Kidney epithelial cell (primary cell): ENCODE results near the gene PPP2R5C. TPM values are rescaled to one million over a fixed set of nuclear protein-coding genes. Genes with fewer than 3 reads are reported as not detected.
"Not testable (repeated sequence)": the region's sequence is repeated elsewhere in the genome, so short reads cannot be mapped to it uniquely, and the experiment has no call there.

ENCODE experiments used
- DNase-seq: peaks from one replicate; pipeline ENCODE4 v3.0.0-alpha.2; 2010; ENCODE audit warnings: low read depth
- H3K27me3 ChIP-seq: 2 replicates; pipeline ENCODE4 v1.6.0; 2011; ENCODE audit warnings: low read length; ENCODE audit not compliant: control insufficient read depth, insufficient read depth
- H3K36me3 ChIP-seq: 2 replicates; pipeline ENCODE4 v1.5.1; 2011; ENCODE audit warnings: low read length; ENCODE audit not compliant: control insufficient read depth, insufficient read depth
- H3K4me3 ChIP-seq: 2 replicates; pipeline ENCODE4 v1.5.1; 2011; ENCODE audit warnings: low read depth, mild to moderate bottlenecking, control low read depth, low read length
- total RNA-seq: library from RNA; depleted of rRNA; stranded (reverse); fragments of >200 nt; gene quantifications from 2 replicates; pipeline ENCODE4 v1.2.3, GENCODE V29; 2015
- TF ChIP-seq, protein P1 (sequence below): IDR thresholded peaks from 2 replicates; pipeline ENCODE4 v1.5.1; 2011; ENCODE audit warnings: mild to moderate bottlenecking, moderate library complexity, low read length, control low read depth, inconsistent platforms; ENCODE audit not compliant: insufficient read depth, poor library complexity, severe bottlenecking

The PPP2R5C gene
- total RNA-seq, 1 donor from 2014 or later, result 79.6 TPM

DNA sequence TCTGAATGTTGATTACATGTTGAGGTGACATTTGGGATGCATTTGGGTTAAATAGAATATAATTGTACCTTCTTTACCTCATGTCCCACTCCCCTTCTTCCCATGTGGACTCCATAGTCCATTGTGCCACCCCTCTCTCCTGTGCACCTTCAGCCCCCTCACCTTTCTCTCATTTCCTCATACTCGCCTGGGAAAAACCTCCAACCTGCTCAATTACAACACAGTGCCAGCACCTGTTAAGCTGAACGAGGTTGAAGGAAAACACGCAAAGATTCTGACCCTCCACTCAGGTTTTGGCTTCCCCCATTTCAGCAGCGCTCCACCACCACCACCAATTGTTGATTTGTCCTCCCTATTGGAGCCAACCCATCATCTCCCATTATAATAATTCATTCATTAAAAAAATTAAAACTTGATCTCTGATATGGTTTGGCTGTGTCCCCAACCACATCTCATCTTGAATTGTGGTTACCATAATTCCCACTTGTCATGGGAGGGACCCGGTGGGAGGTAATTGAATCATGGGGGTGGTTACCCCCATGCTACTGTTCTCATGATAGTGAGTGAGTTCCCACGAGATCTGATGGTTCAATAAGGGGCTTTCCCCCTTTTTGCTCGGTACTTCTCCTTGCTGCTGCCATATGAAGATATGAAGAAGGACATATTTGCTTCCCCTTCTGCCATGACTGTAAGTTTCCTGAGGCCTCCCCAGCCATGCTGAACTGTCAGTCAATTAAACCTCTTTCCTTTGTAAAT, 33.7 kb upstream of the PPP2R5C start:
- Histone ChIP-seq H3K36me3 (no peaks in the 10 kb centered on the region), H3K4me3 (no peak overlapping the region), H3K27me3 (no peaks in the 10 kb centered on the region)
- no peak for DNase-seq
- TF ChIP-seq, protein P1, sequence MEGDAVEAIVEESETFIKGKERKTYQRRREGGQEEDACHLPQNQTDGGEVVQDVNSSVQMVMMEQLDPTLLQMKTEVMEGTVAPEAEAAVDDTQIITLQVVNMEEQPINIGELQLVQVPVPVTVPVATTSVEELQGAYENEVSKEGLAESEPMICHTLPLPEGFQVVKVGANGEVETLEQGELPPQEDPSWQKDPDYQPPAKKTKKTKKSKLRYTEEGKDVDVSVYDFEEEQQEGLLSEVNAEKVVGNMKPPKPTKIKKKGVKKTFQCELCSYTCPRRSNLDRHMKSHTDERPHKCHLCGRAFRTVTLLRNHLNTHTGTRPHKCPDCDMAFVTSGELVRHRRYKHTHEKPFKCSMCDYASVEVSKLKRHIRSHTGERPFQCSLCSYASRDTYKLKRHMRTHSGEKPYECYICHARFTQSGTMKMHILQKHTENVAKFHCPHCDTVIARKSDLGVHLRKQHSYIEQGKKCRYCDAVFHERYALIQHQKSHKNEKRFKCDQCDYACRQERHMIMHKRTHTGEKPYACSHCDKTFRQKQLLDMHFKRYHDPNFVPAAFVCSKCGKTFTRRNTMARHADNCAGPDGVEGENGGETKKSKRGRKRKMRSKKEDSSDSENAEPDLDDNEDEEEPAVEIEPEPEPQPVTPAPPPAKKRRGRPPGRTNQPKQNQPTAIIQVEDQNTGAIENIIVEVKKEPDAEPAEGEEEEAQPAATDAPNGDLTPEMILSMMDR, result no peak

DNA sequence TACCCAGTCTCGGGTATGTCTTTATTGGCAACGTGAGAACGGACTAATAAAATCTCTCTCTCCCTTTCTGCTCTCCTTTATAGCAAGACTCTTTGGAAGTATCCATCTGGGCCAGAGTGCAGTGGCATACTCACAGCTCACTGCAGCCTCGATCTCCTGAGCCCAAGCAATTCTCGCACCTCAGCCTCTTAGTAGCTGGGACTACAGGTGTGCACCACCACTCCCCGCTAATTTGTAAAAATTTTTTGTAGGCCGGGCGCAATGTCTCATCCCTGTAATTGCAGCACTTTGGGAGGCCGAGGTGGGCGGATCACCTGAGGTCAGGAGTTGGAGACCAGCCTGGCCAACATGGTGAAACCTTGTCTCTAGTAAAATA, 33.2 kb upstream of the PPP2R5C start:
- H3K27me3 ChIP-seq, result no peaks in the 10 kb centered on the region
- H3K36me3 ChIP-seq, result no peaks in the 10 kb centered on the region
- no peak overlapping the region for H3K4me3 ChIP-seq
- TF ChIP-seq, protein P1, result no peak
- no peak for DNase-seq

GRCh38 chr14:101729382-101729781, 32.1 kb upstream of the PPP2R5C start:
- no peaks in the 10 kb centered on the region for H3K36me3 ChIP-seq
- H3K27me3 ChIP-seq, result no peaks in the 10 kb centered on the region
- DNase-seq, result no peak
- TF ChIP-seq, protein P1, result no peak
- no peak overlapping the region for H3K4me3 ChIP-seq

GRCh38 chr14:101730157-101730556, 31.4 kb upstream of the PPP2R5C start:
- DNase-seq, H3K36me3 ChIP-seq, H3K4me3 ChIP-seq, H3K27me3 ChIP-seq: not testable (repeated sequence)

DNA sequence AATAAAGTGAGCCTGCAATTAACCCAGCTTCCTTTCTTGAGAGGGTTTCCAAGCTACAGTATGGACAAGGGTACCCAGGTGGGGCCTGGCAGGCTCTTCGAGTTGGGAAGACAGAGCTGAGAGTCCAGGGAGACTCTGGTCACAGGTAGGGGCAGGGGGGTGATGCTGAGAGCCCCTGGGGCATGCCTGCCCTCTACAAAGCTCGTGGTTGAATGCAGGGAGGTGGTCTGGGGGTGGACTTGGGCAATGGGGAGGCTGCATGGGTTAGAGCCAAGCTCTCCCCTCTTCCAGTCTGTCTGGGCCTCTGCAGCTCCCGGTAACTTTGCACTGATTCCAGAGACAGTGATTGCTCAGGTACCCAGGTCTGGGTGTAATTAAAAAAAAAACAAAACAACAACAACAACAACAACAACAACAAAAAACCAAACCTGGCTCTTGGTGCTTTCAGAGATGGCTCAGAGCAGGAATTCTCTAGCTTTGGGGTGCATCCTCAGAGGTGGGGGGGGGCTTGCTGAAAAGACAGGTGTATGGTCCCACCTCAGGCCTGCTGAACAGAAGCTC, 30.8 kb upstream of the PPP2R5C start:
- no peaks in the 10 kb centered on the region for H3K27me3 ChIP-seq
- H3K36me3 ChIP-seq, result no peaks in the 10 kb centered on the region
- H3K4me3 ChIP-seq, result no peak overlapping the region
- TF ChIP-seq, protein P1, result no peak
- DNase-seq, result no peak

DNA sequence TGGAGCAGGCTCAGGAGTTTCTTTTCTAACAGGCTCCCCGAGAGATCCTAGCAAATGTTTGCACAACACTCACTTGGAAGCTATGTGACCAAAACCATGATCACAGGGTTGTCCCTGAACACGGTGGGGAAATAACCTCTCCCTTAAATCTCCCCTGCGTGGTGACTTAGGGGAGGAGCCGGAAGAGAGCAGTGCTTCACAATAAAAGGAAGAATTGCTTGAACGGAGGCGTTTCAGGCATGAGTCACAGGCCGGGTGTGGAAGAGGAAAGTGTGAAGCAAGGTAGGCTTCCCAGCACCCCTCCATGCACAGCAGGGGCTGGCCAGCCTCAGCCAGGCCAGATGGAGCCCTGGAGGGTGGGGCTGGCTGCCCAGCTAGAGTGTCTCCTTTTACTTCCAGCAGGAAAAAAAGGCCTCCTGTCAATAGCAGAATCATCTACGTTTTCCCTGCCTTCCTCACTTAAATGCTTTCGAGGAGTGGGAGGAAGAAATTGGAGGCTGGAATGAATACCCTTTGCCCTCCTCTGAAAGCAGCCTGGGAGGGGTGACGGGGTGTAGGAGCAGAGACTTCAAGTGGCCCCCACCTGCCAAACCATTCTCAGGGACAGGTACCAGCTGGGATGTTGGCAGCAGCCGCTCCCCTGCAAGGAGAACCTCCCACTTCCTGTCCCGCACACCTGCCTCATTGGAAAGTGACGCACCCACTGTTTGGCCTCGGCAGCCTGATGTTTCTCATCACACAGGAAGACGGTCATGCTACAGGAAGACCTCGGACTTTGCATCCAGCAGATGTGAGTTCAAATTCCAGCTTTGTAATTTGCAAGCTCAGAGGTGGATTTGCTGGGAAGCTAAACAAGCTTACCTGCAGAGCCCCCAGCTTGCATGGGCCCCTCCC, 30.1 kb upstream of the PPP2R5C start:
- H3K36me3 ChIP-seq, result no peaks in the 10 kb centered on the region
- no peak overlapping the region for H3K4me3 ChIP-seq
- H3K27me3 ChIP-seq, result no peaks in the 10 kb centered on the region
- DNase-seq, result peak; percentile 87
- TF ChIP-seq, protein P1, result no peak
